Measurements from ENCODE around the gene HSPA1A.
"Not testable (repeated sequence)": the region's sequence is repeated elsewhere in the genome, so short reads cannot be mapped to it uniquely, and the experiment has no call there.

Gene HSPA1A

GRCh38 chr6:31813465-31813849, 1.9 kb upstream of the HSPA1A start:
- DNase-seq = no peak

DNA sequence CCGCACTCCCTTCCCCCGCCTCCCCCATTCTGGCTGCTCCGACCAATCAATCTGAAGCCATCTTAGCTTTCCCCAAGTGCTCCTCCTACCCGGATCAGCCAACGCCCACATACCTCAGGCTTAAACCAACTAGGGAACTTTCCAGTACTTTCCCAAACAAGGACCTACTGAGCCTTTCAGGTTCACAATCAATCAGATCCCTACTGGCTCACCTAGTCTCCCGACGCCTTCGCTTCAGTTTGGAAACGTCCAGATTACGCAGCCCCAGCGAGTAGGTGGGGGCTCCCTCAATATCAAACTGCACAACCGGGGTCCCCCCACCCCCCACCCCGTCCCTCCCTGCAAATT, 692 bp upstream of the HSPA1A start:
- peak; percentile 97 to 99 (median 98) for DNase-seq

- DNase-seq = peak in 2 of 3 donors; percentile 68 to 73
Observed at GRCh38 chr6:31817133-31817928, 2.0 kb downstream of the HSPA1A start.

DNA sequence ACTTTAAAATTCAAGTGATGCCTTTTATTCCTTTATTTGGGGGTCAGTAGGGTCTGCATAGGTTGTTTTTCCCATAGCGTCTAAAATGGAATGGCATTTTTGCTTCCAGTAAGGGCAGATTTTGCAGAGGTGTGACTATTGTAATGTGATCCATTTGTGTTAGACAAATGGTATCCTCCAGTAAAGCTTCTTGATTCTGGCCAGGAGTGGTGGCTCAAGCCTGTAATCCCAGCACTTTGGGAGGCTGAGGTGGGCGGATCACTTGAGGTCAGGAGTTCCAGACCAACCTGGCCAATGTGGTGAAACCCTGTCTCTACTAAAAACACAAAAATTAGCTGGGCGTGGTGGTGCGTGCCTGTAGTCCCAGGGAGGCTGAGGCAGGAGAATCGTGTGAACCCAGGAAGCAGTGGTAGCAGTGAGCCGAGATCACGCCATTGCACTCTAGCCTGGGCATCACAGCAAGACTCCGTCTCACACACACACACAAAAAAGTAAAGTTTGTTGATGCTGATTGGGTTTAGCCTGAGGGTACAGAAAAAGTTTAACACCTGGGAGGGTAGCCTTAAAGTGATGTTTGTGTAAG, 2.7 kb downstream of the HSPA1A start:
- not testable (repeated sequence) for DNase-seq

GRCh38 chr6:31819871-31820299, 4.5 kb downstream of the HSPA1A start:
- DNase-seq = no peak

DNA sequence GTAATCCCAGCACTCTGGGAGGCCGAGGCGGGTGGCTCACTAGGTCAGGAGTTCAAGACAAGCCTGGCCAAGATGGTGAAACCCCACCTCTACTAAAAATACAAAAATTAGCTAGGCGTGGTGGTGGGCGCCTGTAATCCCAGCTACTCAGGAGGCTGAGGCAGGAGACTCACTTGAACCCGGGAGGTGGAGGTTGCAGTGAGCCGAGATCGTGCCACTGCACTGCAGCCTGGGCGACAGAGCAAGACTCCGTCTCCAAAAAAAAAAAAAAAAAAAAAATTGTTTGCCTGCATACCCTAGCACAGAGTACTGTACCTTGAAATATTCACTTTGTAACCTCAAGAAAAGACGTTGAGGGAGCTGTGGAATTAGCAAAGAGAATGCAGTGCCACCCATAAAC, 5.1 kb downstream of the HSPA1A start:
- not testable (repeated sequence) for DNase-seq

- DNase-seq = peak; percentile 76 to 87 (median 78)
Observed at GRCh38 chr6:31821301-31822035, 6.1 kb downstream of the HSPA1A start.

- DNase-seq = peak; percentile 92 to 97 (median 93)
Observed at GRCh38 chr6:31822036-31822821, 6.9 kb downstream of the HSPA1A start.

DNA sequence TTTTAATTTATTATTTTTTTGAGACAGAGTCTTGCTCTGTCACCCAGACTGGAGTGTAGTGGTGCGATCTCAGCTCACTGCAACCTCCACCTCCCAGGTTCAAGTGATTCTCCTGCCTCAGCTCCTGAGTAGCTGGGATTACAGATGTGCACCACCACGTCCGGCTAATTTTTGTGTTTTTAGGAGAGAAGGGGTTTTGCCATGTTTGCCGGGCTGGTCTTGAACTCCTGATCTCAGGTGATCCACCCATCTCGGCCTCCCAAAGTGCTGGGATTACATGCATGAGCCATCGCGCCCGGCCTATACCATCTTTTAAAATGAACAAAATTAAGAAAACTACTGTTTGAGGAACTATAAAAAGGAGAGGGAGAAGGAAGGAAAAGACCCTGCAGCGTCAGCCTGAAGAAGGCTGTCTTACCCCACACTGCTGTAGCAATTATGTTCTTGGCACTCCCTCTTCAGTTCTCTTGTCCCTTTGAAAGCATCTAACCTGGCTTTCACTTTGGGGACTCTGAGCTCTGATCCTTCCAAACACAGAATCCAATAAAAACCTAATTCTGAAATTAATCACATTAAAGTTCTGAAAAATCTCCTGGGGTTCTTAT, 8.4 kb downstream of the HSPA1A start:
- peak; percentile 22 to 44 (median 37) for DNase-seq

GRCh38 chr6:31825553-31825952, 10.2 kb downstream of the HSPA1A start:
- no peak for DNase-seq

GRCh38 chr6:31826793-31827285, 11.5 kb downstream of the HSPA1A start:
- DNase-seq = peak in 1 of 3 donors; percentile 71

DNA sequence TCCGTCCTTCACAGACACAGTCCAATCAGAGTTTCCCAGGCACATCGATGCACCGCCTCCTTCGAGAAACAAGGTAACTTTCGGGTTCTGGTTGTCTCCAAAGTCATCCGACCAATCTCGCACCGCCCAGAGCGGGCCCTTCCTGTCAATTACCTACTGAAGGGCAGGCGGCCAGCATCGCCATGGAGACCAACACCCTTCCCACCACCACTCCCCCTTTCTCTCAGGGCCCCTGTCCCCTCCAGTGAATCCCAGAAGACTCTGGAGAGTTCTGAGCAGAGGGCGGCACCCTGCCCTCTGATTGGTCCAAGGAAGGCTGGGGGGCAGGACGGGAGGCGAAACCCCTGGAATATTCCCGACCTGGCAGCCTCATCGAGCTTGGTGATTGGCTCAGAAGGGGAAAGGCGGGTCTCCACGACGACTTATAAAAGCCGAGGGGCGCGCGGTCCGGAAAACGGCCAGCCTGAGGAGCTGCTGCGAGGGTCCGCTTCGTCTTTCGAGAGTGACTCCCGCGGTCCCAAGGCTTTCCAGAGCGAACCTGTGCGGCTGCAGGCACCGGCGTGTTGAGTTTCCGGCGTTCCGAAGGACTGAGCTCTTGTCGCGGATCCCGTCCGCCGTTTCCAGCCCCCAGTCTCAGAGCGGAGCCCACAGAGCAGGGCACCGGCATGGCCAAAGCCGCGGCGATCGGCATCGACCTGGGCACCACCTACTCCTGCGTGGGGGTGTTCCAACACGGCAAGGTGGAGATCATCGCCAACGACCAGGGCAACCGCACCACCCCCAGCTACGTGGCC, 12.1 kb downstream of the HSPA1A start, which contains the start of gene HSPA1B:
Gene HSPA1B (plus strand): TSS at position 453 of the 794 bp plus-strand sequence. CDS start 213 bp downstream, at position 666.
- DNase-seq = peak; percentile 97 to 98 (median 98)

GRCh38 chr6:31829633-31830283, 14.4 kb downstream of the HSPA1A start:
- peak; percentile 47 to 75 (median 73) for DNase-seq

GRCh38 chr6:31830886-31831335, 15.6 kb downstream of the HSPA1A start:
- DNase-seq = no peak

DNA sequence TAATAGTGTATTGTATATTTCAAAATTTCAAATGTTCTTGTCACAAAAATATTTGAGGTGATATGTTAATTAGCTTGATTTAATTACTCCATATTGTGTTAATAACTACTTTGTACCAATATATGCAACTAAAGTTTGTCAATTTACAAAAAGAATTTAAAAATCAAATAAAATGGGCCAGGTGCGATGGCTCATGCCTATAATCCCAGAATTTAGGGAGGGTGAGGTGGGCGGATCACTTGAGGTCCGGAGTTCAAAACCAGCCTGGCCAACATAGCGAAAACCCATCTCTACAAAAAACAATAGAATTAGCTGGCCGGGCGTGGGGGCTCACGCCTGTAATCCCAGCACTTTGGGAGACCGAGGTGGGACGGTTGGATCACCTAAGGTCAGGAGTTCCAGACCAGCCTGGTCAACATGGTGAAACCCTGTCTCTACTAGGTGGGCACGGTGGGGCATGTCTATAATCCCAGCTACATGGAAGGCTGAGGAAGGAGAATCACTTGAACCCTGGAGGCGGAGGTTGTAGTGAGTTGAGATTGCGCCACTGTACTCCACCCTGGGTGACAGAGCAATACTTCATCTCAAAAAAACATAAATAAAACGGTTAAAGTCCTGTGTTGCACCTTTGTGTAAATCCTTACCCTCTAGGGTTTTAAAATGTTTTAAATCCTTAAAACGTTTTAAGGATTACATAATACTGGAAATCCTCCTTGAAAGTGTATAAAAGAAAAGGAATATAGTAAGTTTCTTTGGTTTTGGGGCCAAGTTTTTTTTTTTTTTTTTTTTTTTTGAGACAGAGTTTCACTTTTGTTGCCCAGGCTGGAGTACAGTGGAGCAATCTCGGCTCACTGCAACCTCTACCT, 16.2 kb downstream of the HSPA1A start:
- DNase-seq = peak; percentile 58 to 64 (median 64)

DNA sequence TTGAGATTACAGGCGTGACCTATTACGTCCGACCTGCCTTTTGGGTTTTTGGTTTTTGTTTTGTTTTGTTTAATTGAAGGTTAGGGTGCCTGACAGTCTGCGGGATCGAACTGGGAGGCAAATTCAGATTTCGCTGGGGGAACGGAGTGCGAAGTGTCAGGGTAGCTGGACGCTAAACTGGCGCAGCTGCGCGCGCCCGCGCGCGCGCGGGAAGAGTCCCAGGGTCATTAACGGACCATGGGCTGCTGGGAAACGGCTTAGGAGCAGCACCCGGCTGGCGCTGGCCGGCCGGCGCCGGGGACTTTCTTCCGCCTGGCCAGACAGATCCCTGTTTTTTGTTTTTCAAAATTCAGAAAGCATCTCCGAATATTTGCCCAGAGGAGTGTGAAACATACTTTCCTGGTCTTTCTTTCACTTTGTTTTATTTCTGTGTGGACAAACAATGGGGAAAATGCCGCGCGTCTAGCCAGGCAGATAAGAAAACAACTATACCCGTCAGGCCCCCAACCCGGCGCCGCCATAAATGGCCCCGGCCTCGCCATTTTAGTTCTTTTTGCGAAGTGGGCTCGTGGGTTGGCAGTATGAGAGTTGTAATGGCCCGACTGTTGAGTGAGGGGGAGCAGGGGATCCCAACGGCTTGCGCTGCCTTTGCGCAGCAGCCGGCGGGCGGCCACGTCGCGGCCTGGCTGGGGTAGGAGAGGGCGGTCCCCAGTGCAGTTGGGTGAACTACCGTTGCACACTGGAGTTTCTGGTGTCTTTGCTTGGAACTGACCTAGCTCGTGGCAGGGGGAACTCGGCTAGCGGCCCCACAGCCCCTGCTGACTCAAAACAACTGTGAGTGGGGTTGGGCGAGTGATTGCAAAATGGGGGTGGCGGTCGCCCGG, 19.3 kb downstream of the HSPA1A start:
- DNase-seq = peak; percentile 88 to 94 (median 90)

DNA sequence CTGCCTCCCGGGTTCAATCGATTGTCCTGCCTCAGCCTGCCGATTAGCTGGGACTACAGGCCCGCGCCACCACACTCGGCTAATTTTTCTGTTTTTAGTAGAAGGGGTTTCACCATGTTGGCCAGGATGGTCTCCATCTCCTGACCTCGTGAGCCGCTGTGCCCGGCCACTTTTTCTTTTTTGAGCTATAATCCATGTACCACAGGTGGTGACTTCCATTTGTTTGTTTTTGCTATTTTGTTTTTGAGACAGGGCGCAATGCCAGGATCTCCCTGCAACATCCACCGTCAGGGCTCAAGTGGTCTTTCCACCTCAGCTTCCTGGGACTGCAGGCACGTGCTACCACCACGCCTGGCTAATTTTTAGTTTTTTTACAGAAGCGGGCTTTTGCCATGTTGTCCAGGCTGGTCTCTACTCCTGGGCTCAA, 20.7 kb downstream of the HSPA1A start:
- no peak for DNase-seq
